Naive thymus-derived CD8-positive, alpha-beta T cell (primary cell): ENCODE data around the gene CLEC18C. TPM values are rescaled to one million over a fixed set of nuclear protein-coding genes. Genes with fewer than 3 reads are reported as not detected.

Experiments
- polyA plus RNA-seq, 3 donors: library from polyadenylated mRNA; unstranded; fragments of 300-500 nt; fragmentation: Illumina TruSeq; gene quantifications; one replicate each; pipeline ENCODE4 v1.2.3, GENCODE V29; 2021
- total RNA-seq, 8 experiments: library from RNA in 2 of 8; stranded (reverse) in 2 of 8; gene quantifications; one replicate each; pipeline ENCODE4 v1.2.3 and lab custom pipeline; 2021 to 2026

Gene CLEC18C
- total and polyA plus RNA-seq, 5 experiments from 2014 or later: 2.2 to 3.0 TPM; not detected in 3

Other genes starting within 250 kb of the CLEC18C start
- 1 to 10 TPM; 1.2 to 1.3 TPM for gene CLEC18A, start 222.5 kb upstream of the CLEC18C start, total RNA-seq
- under 1 TPM in 2 of 3 donors, not detected in 1; 0.08 to 0.42 TPM for gene CLEC18A, start 222.5 kb upstream of the CLEC18C start, polyA plus RNA-seq
- 10 to 100 TPM; 29.1 to 31.6 TPM for gene PDPR, start 59.5 kb upstream of the CLEC18C start, total RNA-seq
- 10 to 100 TPM in 1 of 3 donors, 1 to 10 TPM in 2; 5.5 to 11.5 (median 7.3) TPM for gene PDPR, start 59.5 kb upstream of the CLEC18C start, polyA plus RNA-seq
- gene EXOSC6, start 78.2 kb downstream of the CLEC18C start, total RNA-seq: 10 to 100 TPM; 38.7 to 39.3 TPM
- gene EXOSC6, start 78.2 kb downstream of the CLEC18C start, polyA plus RNA-seq: 10 to 100 TPM in 2 of 3 donors, 1 to 10 TPM in 1; 8.0 to 18.0 (median 16.5) TPM
- 100 to 1,000 TPM; 140 to 144 TPM for gene AARS1, start 115.7 kb downstream of the CLEC18C start, total RNA-seq
- 10 to 100 TPM; 22.9 to 45.6 (median 37.8) TPM for gene AARS1, start 115.7 kb downstream of the CLEC18C start, polyA plus RNA-seq
- 10 to 100 TPM; 33.7 to 37.9 TPM for gene DDX19B, start 125.4 kb downstream of the CLEC18C start, total RNA-seq
- gene DDX19B, start 125.4 kb downstream of the CLEC18C start, polyA plus RNA-seq: 10 to 100 TPM; 34.5 to 48.2 (median 40.0) TPM
- 10 to 100 TPM; 49.9 to 52.5 TPM for gene DDX19A, start 173.1 kb downstream of the CLEC18C start, total RNA-seq
- 10 to 100 TPM; 35.1 to 58.7 (median 42.8) TPM for gene DDX19A, start 173.1 kb downstream of the CLEC18C start, polyA plus RNA-seq